ENCODE data around the gene BLOC1S5. TPM values are rescaled to one million over a fixed set of nuclear protein-coding genes. Genes with fewer than 3 reads are reported as not detected.

Gene BLOC1S5
- total RNA-seq, 1 experiment from 2014 or later: 26.4 TPM

GRCh38 chr6:8085053-8085511 is 20.9 kb upstream of the BLOC1S5 start:
- in situ Hi-C loops (cut with HindIII; ENCODE audit: low pct_unique_long_range_greater_than_20kb, low sequenced_read_pairs): no loop called here
- DNase-seq (ENCODE audit: low read depth, low spot score): peak; percentile 43

GRCh38 chr6:8084586-8084985 is 20.4 kb upstream of the BLOC1S5 start:
- DNase-seq (ENCODE audit: low read depth, low spot score): no peak
- in situ Hi-C loops (cut with HindIII; ENCODE audit: low pct_unique_long_range_greater_than_20kb, low sequenced_read_pairs): no loop called here

GRCh38 chr6:8082954-8083858 is 19.0 kb upstream of the BLOC1S5 start:
- DNase-seq (ENCODE audit: low read depth, low spot score): no peak

DNA sequence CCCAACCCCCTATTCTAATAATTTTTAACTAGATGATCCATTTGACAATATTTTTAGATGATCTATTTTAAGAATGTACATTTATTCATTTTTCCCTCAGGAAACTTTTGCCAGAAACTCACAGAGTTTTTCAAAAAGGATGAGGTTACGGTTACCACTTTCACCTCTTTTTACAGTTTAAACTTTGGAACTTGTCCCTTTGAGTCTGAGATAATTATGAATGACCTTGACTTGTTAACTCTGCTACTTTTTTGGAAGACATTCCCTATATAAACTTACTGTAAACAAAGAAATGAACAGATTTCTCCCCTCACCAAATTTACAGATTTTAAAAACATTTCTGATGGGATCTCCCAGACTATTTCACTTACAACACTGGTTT is 18.4 kb upstream of the BLOC1S5 start:
- in situ Hi-C loops (cut with HindIII; ENCODE audit: low pct_unique_long_range_greater_than_20kb, low sequenced_read_pairs): no loop called here
- no peak for DNase-seq (ENCODE audit: low read depth, low spot score)

More at GRCh38 chr6:8082954-8083858, 19.0 kb upstream of the BLOC1S5 start:
- in situ Hi-C loops (cut with HindIII; ENCODE audit: low pct_unique_long_range_greater_than_20kb, low sequenced_read_pairs): no loop called here

- no peak for DNase-seq (ENCODE audit: low read depth, low spot score)
- in situ Hi-C loops (cut with HindIII; ENCODE audit: low pct_unique_long_range_greater_than_20kb, low sequenced_read_pairs): no loop called here
These were observed 16.4 kb upstream of the BLOC1S5 start for GRCh38 chr6:8080362-8081151.

- in situ Hi-C loops (cut with HindIII; ENCODE audit: low pct_unique_long_range_greater_than_20kb, low sequenced_read_pairs): no loop called here
- no peak for DNase-seq (ENCODE audit: low read depth, low spot score)
These were observed 14.9 kb upstream of the BLOC1S5 start for GRCh38 chr6:8079126-8079525.

DNA sequence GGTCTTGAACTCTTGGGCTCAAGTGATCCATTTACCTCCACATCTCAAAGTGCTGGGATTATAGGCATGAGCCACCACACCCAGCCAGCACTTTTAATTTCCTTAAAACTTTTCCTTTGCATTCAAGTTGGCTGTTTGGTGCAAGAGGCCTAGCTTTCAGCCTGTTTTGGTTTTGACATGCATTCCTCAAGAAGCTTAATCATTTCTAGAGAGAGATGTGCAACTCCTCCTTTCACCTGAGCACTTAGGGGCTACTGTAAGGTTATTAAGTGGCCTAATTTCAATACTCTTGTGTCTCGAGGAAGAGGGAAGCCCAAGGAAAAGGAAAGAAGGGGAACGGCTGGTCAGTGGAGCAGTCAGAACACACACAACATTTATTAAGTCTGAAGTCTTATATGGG is 13.8 kb upstream of the BLOC1S5 start:
- in situ Hi-C loops (cut with HindIII; ENCODE audit: low pct_unique_long_range_greater_than_20kb, low sequenced_read_pairs): no loop called here
- no peak for DNase-seq (ENCODE audit: low read depth, low spot score)

DNA sequence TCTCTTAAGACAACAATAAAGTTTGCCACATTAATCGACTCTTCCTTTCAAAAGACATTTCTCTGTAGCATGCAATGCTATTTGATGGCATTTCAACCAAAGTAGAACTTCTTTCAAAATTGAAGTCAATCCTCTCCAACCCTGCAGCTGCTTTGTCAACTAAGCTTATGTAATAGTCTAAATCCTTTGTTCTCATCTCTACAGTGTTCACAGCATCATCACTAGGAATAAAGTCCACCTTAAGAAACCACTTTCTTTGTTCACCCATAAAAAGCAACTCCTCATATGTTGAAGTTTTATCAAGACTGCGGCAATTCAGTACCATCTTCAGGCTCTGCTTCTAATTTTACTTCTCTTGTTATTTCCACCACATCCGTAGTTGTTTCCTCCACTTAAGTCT is 11.5 kb upstream of the BLOC1S5 start:
- no peak for DNase-seq (ENCODE audit: low read depth, low spot score)
- in situ Hi-C loops (cut with HindIII; ENCODE audit: low pct_unique_long_range_greater_than_20kb, low sequenced_read_pairs): no loop called here

DNA sequence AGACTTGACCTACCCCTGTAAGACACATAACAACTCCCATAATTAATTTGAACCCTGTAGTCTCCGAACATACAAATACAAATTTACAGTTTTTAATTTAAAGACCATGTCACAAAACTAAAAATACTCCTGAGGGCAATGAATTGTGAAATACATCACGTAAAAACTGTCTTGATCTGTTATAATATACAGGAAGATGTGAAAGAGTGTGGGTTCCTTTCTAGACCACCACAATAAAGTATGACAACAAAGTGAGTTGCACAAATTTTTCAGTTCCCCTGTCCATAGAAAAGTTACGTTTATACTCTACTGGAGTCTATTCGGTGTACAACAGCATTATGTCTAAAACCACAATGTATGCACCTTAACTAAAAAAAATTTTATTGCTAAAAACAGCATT is 11.0 kb upstream of the BLOC1S5 start:
- DNase-seq (ENCODE audit: low read depth, low spot score): no peak
- in situ Hi-C loops (cut with HindIII; ENCODE audit: low pct_unique_long_range_greater_than_20kb, low sequenced_read_pairs): no loop called here

DNA sequence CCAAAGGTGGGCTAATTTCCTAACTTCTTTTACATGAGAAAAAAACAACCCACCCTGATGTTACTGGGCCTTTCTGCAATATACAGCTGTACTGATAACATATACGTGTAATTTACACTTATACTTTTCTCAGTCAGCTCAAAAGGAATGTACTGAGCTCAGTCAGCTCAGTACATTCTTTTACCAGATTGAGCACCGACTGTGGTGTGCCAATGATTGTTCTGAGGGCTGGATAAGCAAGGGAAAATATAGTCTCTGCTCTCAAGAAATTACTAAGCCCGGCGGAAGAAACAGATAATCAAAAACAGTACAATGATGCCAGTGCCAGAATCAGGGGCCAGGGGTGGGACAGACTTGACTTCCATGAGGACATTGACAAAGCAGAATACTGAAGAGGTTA is 10.0 kb upstream of the BLOC1S5 start:
- in situ Hi-C loops (cut with HindIII; ENCODE audit: low pct_unique_long_range_greater_than_20kb, low sequenced_read_pairs): no loop called here
- DNase-seq (ENCODE audit: low read depth, low spot score): no peak

GRCh38 chr6:8073758-8074157 is 9.6 kb upstream of the BLOC1S5 start:
- no peak for DNase-seq (ENCODE audit: low read depth, low spot score)
- in situ Hi-C loops (cut with HindIII; ENCODE audit: low pct_unique_long_range_greater_than_20kb, low sequenced_read_pairs): no loop called here

- no peak for DNase-seq (ENCODE audit: low read depth, low spot score)
- in situ Hi-C loops (cut with HindIII; ENCODE audit: low pct_unique_long_range_greater_than_20kb, low sequenced_read_pairs): no loop called here
These were observed 6.5 kb upstream of the BLOC1S5 start for GRCh38 chr6:8070718-8071117.

DNA sequence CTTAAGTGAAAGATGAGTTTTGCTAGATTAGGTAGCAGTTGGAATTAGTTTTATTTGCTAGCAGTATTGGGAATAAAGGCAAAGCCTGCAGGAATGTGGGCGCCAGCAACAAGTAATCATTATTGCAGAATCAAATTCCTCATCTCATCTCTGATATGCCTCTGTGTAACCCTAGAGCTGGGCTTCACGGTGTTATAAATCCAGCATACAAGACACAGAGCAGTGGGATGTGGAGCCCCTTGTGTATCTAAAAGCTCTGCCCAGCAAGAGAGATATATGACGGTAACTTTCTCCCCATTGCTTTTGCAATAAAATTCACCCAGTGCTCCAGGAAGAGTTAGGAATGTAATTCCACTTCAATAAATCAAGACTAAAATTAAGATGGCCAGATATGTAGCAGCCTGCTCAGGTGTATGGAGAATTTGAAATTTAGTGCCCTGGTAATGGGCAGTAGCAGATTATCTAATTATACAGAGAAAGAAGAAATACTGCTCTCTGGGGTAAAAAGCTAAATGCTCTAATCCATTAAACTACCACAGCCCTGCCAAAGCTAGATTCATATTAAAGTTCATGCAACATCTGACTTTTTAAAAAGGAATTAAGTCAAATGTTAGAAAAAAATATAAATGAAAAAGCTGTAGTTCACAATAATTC is 5.6 kb upstream of the BLOC1S5 start:
- in situ Hi-C loops (cut with HindIII; ENCODE audit: low pct_unique_long_range_greater_than_20kb, low sequenced_read_pairs): no loop called here
- DNase-seq (ENCODE audit: low read depth, low spot score): no peak

- no peak for DNase-seq (ENCODE audit: low read depth, low spot score)
- in situ Hi-C loops (cut with HindIII; ENCODE audit: low pct_unique_long_range_greater_than_20kb, low sequenced_read_pairs): no loop called here
These were observed 5.0 kb upstream of the BLOC1S5 start for GRCh38 chr6:8069151-8069550.

DNA sequence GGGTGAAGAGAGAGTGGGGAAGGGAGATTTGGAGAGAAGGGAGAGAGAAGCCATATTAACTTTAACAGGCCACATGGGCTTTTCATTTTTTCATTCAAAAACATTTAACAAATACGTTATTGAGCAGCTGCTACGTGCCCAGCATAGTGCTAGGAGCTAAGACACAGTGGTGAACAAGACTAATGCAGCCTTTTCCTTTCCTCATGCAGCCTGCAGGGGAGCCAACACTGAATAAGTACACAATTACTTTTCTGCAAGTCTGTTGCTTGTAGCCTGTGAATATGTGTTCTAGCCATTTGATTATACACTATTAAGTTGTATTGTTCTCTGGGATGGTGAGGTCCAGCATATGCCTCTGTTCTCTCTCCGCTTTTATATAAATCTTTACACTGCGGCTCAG is 1.9 kb upstream of the BLOC1S5 start:
- DNase-seq (ENCODE audit: low read depth, low spot score): peak; percentile 50
- in situ Hi-C loops (cut with HindIII; ENCODE audit: low pct_unique_long_range_greater_than_20kb, low sequenced_read_pairs): no loop called here

DNA sequence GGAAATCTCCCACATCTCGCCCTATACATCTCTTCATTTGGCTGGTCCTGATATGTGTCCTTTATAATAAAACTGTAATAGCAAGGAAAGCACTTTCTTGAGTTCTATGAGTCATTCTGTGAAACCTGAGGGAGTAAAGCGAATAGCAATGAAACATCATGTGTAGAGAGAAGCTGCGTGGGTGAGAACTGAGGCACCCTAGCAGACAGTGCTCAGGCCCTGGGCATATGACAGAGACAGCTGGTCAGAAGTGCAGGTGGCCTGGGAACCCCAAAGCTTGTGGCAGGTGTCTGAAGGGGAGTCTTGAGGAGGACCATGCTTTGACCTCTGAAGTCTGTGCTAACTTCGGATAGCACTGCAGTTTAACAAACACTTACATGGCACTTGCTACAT is 1.3 kb upstream of the BLOC1S5 start:
- in situ Hi-C loops (cut with HindIII; ENCODE audit: low pct_unique_long_range_greater_than_20kb, low sequenced_read_pairs): no loop called here
- no peak for DNase-seq (ENCODE audit: low read depth, low spot score)

DNA sequence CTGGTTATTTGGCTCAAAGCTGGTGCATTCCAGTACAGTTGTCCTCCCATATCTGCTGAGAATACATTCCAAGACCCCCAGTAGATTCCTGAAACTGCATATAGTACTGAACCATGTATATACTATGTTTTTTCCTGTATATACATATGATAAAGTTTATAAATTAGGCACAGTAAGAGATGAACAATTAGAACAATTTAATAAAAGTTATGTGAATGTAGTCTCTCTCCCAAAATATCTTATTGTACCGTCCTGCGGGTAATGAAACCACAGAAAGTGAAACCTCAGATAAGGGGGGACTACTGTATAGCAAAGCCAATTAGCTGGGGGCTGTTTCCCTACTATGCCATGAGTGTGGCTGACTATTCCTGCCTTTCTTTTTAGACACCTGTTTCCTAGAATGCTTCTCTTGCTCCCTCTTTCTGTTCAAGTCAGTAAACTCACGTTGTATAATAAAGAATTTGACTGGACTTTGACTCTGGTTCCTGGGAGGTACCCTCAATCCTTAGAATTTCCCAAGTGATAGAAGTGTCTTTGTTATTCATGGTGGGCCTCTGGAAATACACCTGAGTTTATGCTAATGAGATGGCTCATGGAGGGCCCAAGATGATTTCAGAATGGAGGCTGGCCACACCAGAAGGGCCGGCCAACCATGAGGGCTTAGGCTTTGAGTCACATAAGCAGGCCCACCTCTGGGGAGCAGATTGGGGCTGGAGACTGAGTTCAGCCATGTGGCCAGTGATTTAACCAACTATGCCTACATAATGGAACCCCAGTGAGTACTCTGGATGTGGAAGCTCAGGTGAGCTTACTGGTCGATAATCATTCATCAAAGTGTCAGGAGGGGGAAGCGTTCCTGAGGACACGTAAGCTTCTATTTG is 689 bp upstream of the BLOC1S5 start:
- DNase-seq (ENCODE audit: low read depth, low spot score): no peak
- in situ Hi-C loops (cut with HindIII; ENCODE audit: low pct_unique_long_range_greater_than_20kb, low sequenced_read_pairs): no loop called here
